GM18498 (cell line): ENCODE results near the gene KIF21B.
"Not testable (repeated sequence)": the region's sequence is repeated elsewhere in the genome, so short reads cannot be mapped to it uniquely, and the experiment has no call there.

ENCODE experiments used
- ATAC-seq: cut with Tn5 transposase; IDR thresholded peaks from one replicate; pipeline ENCODE4 v1.9.1; 2021; ENCODE audit warnings: mild to moderate bottlenecking, moderate library complexity; ENCODE audit not compliant: unreplicated experiment

KIF21B gene

DNA sequence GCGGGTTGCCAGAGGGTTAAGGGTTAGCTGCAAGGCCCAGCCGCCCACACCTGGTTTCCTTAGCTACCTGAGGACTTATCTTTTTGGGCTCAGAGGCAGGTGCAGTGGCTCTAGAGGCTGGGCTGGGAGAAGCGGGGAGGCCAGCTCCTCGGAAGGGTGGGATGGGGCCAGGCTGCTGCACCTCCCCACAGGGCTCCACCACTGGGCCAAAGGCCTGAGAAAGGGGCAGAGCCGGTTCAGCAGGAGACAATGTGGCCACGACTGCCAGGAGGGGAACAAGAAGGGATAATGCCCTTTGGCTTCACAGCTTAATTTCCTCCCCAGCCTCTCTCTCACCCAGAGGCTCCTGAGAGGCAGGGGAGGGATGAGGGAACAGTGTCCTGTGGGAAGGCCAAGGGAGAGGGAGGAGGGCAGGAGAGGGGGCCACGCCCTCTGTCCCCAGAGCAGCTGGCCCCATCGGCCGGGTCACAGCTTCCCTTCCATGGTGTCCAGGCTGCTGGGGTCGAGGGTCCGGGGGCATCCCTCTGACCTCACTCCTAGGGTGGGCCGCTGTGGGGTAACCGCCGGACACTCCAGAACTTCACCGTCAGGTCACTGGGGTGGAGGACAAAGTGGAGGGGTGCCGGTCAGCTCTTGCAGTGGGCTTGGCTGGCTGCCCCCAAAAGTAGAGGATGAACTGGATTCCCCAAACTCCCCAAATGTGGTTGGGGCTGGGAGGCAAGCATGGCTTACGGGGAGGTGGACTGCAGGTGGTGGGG, 50.4 kb downstream of the KIF21B start:
- ATAC-seq = no peak

GRCh38 chr1:200971955-200972711, 51.4 kb downstream of the KIF21B start:
- ATAC-seq = no peak

DNA sequence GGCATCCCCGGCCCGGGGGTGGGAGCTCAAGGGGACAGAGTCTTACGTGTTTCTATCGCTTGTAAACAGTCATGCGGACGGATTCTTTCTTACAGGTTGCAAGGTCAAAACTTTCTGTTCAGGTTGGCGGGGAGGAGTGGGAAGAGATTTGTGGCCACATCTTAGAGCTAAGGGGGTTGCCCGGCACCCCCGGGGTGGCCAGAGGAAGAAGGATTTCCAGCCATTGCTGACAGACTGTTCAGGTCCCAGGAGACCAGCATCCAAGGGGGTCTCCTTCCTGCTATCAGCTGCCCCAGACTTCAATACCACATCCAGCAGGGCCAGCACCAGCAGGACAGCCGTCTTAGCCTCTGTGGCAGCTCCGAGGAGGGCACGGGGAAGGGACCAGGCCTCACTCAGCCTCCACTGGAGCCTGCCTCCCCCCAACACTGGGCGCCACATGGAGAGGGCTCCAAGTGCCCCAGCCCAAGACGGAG, 52.0 kb downstream of the KIF21B start:
- ATAC-seq = no peak

- ATAC-seq = peak; percentile 45
Observed at GRCh38 chr1:200970771-200971427, 52.6 kb downstream of the KIF21B start.

- peak; percentile 78 for ATAC-seq
Observed at GRCh38 chr1:200969726-200970561, 53.6 kb downstream of the KIF21B start.

DNA sequence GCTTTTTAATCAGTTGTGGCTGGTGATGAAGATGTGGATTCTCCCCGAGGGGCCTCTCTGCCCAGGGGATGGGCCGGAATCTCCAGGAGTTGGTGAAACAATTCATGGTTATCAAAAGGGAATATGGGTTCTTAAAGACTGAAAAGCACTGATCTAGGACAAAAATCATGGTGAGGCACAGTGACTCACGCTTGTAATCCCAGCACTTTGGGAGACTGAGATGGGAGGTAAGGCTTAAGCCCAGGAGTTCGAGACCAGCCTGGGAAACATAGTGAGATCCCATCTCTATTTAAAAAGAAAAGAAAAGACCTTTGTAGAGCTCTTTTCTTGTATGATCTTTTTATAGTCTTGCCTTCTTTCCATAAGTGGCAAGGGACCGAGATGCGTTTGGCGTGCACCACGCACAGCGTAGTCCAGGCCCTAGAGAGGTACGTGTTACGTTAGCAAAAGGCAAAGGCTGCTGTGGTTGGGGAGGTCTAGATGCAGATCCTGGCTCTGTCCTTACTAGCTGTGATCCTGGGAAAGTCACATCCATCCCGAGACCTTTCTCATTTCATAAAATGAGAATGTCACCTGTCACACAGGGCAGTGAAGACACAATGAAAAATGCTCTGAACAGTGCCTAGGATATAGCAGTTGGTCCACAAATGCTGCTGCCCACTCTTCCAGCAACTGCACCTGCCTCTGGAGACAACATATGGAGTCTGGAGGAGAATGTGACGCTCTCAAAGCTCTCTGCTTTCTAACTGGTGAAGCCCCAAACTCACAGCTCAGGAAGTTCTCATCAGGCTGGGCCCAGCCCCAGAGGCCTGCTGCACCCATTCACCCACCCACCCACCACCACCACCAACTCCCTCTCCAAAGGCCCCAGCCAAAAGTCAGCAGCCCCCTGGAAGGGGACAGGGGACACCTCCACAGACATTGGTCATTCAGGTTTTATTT, 54.8 kb downstream of the KIF21B start:
- ATAC-seq = no peak

DNA sequence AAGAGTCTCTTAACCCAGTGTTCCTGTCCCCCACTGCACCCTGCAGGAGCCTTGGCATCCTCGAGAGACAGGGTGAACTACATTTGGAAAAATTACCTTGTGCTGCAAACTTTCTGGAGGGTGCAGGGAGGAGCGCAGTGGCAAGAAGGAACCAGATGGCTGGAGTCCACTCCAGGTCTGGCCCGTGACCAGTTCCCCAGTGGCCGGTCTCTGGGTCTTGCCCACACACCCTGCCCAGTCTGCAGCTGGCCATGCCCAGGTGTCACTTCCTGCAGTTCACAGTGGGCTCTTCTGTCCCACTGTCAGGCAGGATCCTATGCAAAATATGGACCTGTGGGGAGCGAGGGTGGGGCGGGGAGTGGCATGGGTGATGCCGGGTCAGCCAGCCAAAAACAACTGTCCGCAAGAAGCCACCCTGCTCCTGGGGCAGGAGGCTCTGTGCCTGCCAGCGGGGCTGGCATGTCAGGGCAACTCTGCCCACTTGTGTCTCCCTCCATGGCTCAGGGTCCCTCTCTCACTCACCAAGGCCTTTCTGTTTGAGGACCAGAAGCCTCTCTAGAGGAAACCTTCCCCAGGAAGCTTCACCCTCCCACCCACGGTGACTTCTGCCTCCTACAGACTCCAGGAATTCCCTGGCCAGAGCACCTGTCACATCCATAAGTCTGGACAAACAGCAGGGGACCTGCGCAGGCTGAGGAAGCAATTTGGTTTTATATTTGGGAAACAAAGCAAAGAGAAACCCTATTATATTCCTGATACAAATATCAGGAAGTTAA, 55.6 kb downstream of the KIF21B start:
- no peak for ATAC-seq

- no peak for ATAC-seq
Observed at GRCh38 chr1:200966934-200967333, 56.6 kb downstream of the KIF21B start.

DNA sequence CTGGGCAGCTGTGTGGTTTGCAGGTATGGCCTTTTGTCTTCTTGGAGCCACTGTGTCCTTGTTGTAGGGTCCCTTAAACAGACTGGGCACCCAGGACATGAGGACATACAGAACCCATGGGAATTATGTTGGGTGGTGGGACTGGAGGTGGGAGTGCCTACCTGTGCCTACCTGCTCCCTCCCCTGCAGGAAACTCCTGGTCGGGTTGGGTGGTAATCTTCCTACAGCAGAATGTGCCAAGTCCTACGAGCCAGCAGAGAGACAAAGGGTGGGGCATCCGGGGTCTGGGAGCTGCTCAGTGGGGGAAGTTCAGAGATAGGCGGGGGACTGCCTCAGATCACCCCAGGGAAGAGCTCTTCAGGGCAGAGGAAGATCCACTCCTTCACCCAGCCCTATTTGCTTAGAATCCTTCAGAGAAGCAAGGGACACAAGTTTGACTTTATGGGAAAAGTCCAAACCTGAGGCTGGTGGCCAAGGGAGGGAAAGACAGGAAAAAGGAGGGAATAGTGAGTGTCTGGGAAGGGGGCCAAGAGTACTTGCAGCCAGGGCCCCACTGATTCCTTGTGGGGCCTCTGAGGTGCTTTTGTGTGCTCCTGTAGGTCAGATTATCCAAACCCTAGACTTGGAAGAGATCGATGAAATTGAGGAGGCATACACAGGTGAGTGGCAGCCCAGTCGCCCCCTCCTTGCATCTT, 58.3 kb downstream of the KIF21B start:
- no peak for ATAC-seq

- ATAC-seq = not testable (repeated sequence)
Observed at GRCh38 chr1:200963888-200964287, 59.6 kb downstream of the KIF21B start.

DNA sequence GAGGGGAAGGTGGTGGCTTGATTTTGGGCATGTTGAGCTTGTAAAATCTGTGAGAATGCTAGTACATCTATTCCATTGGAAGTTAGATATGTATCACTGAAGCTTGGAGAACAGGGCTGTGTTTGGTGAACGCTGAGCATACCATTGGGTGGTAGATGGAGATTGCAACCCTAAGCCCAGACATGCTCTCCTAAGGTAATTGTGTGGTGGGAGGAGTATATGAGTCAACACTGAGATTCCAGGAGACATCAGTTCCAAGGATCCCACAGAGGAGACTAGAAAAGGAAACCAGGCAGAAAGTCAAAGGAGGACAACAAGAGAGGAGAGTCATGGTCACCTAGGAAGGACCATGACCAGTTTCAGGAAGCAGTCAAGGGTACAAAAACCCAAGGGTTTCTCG, 60.4 kb downstream of the KIF21B start:
- no peak for ATAC-seq

DNA sequence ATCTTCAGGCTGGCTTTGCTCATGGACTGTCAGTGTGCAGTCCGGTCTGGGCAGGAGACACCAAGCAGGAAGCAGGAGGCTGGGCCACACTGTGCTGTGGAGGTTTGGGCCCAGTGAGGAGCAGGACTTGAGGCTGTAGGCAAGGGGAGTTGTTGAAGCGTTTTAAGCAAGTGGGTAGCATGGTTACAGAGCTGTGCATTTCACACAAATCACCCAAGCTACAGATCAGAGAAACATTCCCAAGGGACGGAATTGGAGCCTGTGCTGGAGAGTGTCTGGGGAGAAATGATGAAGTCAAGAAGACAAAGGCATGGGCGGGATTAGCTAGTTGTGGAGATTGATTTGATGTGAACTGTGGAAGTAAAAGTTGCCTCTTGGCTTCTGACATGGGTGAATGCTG, 60.9 kb downstream of the KIF21B start:
- no peak for ATAC-seq

DNA sequence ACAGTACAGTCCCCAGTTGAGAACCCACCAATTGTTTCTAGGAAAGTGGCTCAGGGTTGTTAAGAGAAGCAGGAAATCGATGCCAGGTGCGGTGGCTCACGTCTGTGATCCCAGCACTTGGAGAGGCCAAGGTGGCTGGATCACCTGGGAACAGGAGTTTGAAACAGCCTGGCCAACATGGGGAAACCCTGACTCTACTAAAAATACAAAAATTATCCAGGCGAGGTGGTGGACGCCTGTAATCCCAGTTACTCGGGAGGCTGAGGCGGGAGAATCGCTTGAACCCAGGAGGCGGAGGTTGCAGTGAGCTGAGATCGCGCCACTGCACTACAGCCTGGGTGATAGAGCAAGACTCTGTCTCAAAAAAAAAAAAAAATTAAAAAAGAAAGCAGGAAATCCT, 61.4 kb downstream of the KIF21B start:
- ATAC-seq = not testable (repeated sequence)

DNA sequence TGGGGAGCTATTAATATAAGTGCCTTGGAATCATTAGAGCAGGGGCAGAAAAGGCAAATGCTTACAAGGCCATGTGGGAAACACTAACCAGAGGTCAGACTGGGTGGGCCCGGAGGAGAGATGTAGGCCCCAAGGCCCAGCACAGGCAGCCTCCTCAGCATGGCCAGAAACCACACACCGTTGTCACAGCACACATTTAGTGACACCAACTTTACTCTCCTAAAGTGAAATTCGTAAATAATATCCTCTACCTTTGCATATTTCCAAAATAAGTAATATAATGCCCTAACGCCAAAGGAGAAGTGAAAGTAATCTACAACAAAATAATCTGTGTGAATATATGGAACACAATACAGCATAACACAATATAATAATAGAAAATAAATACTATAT, 62.6 kb downstream of the KIF21B start:
- ATAC-seq = no peak

- no peak for ATAC-seq
Observed at GRCh38 chr1:200960236-200960947, 63.1 kb downstream of the KIF21B start.

DNA sequence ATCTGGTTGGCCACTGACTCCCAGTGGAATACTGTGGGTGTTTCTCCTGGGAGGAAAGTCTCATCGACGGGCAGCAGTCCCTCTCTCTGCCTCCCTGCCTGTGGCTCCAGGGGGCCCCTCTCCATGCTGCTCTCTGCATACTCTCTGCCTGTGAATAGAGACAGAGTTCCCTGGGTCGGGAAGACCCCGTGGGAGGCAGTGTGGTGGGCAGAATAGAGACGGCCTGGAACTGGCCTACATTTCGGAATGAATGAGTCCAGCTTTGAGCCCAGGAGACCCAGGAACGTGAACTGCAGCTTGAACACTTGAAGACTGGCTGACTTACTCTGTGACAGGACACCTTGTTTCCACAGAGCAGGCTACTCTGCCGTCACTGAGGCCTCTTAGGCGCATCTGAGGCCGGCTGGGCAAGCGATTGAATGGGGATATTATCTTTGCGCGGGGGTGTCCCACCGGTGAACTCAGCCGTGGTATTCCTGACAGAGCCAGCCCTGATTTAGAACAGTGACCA, 64.0 kb downstream of the KIF21B start:
- ATAC-seq = no peak

DNA sequence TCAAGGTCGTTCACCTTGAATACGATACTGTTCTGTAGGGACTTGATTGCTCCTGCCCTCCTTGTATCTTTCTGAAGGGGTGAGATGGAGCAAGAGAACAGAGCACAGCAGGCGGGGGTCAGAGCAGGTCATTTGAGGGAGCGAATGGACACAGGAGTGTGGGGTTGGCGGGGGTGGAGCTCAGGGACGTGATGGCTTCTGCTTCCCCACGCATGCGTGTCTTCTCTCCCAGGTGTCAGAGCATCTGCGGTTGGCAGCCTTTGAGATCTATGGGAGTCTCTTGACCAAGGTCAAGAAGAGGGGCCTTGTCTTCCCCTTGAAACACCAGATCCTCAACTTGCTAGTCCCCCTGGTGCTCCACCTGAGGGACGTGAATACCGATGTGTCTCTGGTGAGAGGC, 64.9 kb downstream of the KIF21B start:
- no peak for ATAC-seq

DNA sequence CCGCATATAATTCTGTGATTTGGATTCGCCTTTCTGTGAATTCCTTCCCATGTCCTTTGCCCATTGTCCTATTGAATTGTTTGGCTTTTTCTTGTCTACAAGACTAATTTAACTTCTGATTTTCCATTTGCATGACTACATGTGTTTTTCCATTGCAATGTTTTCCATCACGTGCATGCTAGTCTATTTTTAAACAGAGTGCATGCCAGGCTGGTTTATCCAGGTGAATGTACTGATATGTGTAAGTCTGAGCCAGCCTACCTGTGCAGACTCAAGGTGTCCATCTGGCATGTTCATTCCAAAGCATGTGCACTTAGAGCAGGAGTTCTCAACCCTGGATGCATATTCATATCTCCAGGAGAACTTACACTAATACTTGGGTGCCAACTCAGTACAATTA, 69.1 kb downstream of the KIF21B start:
- no peak for ATAC-seq
